Measurements from ENCODE around the gene JAKMIP3.

JAKMIP3 gene

DNA sequence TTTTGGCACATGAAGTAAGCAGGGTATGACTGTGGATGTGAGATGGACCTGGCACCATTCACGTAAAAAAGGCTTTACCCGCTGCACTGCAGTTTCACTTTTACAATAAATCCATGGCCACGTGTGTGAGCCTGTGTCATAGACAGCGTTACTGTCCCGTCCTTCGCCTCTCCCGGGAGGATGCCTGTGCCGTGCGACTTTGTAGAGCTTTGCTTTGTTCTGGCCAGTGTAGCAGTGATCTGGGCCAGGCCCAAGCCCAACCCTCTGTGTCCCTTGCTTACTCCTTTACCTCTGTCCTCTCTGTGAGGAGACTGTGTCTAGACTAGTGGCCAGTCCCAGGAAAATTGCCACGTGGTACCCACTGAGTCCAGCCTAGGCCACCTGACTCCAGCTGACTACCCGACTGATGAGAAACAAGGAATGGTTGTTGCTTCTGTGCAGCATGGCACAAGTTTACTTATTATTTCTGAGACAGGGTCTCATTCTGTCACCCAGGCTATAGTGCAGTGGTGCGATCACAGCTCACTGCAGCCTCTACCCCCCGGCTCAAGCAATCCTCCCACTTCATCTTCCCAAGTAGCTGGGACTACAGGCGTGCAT, 48.1 kb downstream of the JAKMIP3 start:
- DNase-seq: no peak

DNA sequence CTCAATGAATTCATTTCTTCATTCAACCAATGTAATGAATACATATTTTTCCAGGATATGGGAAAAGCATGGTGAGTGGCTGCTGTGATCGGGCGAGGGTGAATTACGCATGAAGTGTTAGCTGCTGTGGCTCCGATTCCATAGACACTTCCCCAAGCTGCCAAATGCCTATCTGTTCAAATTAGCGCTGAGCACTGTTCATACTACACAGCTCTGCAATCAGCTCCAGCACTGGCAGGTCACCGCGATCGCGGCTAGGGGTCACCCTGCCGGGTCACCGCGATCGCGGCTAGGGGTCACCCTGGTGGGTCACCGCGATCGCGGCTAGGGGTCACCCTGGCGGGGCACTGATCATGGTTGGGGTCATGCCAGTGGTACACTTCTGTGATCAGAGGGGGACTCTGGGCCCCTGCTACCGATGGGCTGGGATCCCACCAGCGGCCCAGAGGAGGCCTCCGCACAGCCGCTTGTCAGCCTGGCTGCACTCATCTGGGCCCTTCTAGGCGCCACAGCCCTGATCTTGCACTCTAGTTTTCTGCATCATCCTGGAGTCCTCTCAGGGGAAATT, 49.3 kb downstream of the JAKMIP3 start:
- no peak for DNase-seq

Data from NCI-H446 (cell line).